Measurements from ENCODE around the gene TNXB. TPM values are rescaled to one million over a fixed set of nuclear protein-coding genes. Genes with fewer than 3 reads are reported as not detected.

TNXB gene
- polyA plus RNA-seq, 2 of the 4 experiments (the other 2 are of a cell fraction) = 0.80 to 1.7 TPM

DNA sequence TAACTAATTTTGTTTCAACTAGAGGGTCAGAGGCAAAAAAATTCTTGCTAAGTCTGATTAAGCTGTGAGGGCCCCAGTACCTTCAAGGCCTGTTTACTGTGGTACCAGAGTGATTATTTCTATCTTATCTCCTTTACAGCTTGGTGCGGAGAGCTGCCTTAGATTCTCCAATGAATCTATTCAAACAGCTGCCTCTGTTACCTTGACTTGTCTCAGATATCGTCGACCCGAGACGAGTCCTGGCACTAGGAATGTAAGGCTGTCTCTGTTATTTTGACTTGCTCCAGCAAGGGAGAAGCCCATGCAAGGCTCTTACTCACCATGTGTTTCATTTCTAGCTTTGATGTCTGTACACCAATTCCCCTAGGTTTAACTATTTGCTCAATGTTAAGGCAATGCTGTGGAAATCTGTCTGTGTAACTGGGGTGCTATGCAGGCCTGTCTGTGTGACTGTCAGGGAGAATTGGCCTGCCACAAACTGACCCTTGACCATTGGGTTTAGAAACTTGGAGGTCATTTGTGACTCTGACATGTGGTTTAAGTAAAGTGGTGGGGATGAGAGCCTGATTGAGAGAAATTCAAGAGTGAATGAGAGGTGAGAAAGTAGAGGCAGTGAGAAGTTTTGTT, 31.4 kb upstream of the TNXB start:
- ChIA-PET POLR2A (no interaction called here), CTCF (interaction anchor here (0.6 to 0.9 kb wide), 2 partner anchors 40 to 46 kb away, joined by 3 read pairs; no protein-coding TSS in a partner anchor)
- DNase-seq (ENCODE audit: low read depth in 1 of 2, low spot score in 1 of 2) (no peak), FAIRE-seq (no peak), ATAC-seq (no peak)
- TF ChIP-seq NPAS2 (CRISPR knock-in tag; IDR thresholded peaks at IDR 0.05; ENCODE audit: borderline replicate concordance) (no peak), KDM5A (IDR thresholded peaks at IDR 0.05) (no peak), BHLHE40 (IDR thresholded peaks at IDR 0.05; ENCODE audit: low read depth, low read length) (no peak), NFE2L2 (conservative IDR thresholded peaks at IDR 0.05; ENCODE audit: low read length) (no peak), EHMT2 (IDR thresholded peaks at IDR 0.05; ENCODE audit: low read depth) (no peak), MYC (IDR thresholded peaks at IDR 0.05; ENCODE audit: borderline replicate concordance, low read length) (no peak), ZNF302 (CRISPR knock-in tag; IDR thresholded peaks at IDR 0.05) (no peak), ZFP36 (IDR thresholded peaks at IDR 0.05; ENCODE audit: borderline replicate concordance, partially characterized antibody) (no peak), CEBPB (IDR thresholded peaks at IDR 0.05) (no peak), RNF2 (IDR thresholded peaks at IDR 0.05; ENCODE audit: borderline replicate concordance, low read depth) (no peak), POLR2A (IDR thresholded peaks at IDR 0.05; ENCODE audit: low read length) (no peak)
- TF ChIP-seq, protein P1, sequence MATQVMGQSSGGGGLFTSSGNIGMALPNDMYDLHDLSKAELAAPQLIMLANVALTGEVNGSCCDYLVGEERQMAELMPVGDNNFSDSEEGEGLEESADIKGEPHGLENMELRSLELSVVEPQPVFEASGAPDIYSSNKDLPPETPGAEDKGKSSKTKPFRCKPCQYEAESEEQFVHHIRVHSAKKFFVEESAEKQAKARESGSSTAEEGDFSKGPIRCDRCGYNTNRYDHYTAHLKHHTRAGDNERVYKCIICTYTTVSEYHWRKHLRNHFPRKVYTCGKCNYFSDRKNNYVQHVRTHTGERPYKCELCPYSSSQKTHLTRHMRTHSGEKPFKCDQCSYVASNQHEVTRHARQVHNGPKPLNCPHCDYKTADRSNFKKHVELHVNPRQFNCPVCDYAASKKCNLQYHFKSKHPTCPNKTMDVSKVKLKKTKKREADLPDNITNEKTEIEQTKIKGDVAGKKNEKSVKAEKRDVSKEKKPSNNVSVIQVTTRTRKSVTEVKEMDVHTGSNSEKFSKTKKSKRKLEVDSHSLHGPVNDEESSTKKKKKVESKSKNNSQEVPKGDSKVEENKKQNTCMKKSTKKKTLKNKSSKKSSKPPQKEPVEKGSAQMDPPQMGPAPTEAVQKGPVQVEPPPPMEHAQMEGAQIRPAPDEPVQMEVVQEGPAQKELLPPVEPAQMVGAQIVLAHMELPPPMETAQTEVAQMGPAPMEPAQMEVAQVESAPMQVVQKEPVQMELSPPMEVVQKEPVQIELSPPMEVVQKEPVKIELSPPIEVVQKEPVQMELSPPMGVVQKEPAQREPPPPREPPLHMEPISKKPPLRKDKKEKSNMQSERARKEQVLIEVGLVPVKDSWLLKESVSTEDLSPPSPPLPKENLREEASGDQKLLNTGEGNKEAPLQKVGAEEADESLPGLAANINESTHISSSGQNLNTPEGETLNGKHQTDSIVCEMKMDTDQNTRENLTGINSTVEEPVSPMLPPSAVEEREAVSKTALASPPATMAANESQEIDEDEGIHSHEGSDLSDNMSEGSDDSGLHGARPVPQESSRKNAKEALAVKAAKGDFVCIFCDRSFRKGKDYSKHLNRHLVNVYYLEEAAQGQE (IDR thresholded peaks at IDR 0.05) = no peak
- Histone ChIP-seq H3K4me1 (no peaks in the 10 kb centered on the region), H3K9me3 (no peaks in the 10 kb centered on the region), H3K4me3 (no peak overlapping the region), H3K27ac (no peak overlapping the region), H3K4me2 (no peak overlapping the region)
- 78% methylated on average over 5 of the region's 5 CpGs for WGBS (ENCODE audit: missing lambda C conversion rate)

DNA sequence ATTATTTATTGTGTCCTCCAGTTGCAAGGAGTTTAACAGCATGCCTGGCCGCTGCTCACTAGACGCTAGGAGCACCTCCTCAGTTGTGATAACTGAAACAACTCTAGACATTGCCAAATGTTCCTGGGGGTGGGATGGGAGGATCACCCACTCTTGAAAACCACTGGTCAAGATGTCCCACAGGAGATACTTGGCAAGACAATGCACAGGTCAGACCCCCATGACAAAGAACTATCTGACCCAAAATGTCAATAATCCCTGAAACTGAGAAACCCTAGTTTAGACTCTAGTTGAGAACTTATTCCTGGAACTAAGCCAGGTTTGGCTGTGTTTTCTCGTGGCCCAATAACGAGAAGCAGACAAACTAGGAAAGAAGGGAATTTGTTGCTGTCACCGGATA, 30.5 kb upstream of the TNXB start:
- DNase-seq (ENCODE audit: low read depth in 1 of 2, low spot score in 1 of 2) (no peak), ATAC-seq (no peak), FAIRE-seq (no peak)
- Histone ChIP-seq H3K4me2 (no peak overlapping the region), H3K4me1 (no peaks in the 10 kb centered on the region), H3K27ac (no peak overlapping the region), H3K4me3 (no peak overlapping the region), H3K9me3 (no peaks in the 10 kb centered on the region)
- TF ChIP-seq RFX5 (IDR thresholded peaks at IDR 0.05) (no peak), ESRRA (IDR thresholded peaks at IDR 0.05; ENCODE audit: borderline replicate concordance, low read length) (no peak), RCOR1 (IDR thresholded peaks at IDR 0.05; ENCODE audit: low read depth, low read length) (no peak), MAZ (IDR thresholded peaks at IDR 0.05; ENCODE audit: borderline replicate concordance, low read depth, low read length) (no peak), KDM1A (IDR thresholded peaks at IDR 0.05; ENCODE audit: low read depth) (no peak), CHD2 (IDR thresholded peaks at IDR 0.05; ENCODE audit: low read length, partially characterized antibody) (no peak)
- TF ChIP-seq, protein P2, sequence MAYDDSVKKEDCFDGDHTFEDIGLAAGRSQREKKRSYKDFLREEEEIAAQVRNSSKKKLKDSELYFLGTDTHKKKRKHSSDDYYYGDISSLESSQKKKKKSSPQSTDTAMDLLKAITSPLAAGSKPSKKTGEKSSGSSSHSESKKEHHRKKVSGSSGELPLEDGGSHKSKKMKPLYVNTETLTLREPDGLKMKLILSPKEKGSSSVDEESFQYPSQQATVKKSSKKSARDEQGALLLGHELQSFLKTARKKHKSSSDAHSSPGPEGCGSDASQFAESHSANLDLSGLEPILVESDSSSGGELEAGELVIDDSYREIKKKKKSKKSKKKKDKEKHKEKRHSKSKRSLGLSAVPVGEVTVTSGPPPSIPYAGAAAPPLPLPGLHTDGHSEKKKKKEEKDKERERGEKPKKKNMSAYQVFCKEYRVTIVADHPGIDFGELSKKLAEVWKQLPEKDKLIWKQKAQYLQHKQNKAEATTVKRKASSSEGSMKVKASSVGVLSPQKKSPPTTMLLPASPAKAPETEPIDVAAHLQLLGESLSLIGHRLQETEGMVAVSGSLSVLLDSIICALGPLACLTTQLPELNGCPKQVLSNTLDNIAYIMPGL (CRISPR knock-in tag; IDR thresholded peaks at IDR 0.05; ENCODE audit: borderline replicate concordance) = no peak
- TF ChIP-seq, protein P3, sequence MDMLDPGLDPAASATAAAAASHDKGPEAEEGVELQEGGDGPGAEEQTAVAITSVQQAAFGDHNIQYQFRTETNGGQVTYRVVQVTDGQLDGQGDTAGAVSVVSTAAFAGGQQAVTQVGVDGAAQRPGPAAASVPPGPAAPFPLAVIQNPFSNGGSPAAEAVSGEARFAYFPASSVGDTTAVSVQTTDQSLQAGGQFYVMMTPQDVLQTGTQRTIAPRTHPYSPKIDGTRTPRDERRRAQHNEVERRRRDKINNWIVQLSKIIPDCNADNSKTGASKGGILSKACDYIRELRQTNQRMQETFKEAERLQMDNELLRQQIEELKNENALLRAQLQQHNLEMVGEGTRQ (IDR thresholded peaks at IDR 0.05) = no peak
- TF ChIP-seq, protein P4, sequence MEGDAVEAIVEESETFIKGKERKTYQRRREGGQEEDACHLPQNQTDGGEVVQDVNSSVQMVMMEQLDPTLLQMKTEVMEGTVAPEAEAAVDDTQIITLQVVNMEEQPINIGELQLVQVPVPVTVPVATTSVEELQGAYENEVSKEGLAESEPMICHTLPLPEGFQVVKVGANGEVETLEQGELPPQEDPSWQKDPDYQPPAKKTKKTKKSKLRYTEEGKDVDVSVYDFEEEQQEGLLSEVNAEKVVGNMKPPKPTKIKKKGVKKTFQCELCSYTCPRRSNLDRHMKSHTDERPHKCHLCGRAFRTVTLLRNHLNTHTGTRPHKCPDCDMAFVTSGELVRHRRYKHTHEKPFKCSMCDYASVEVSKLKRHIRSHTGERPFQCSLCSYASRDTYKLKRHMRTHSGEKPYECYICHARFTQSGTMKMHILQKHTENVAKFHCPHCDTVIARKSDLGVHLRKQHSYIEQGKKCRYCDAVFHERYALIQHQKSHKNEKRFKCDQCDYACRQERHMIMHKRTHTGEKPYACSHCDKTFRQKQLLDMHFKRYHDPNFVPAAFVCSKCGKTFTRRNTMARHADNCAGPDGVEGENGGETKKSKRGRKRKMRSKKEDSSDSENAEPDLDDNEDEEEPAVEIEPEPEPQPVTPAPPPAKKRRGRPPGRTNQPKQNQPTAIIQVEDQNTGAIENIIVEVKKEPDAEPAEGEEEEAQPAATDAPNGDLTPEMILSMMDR (IDR thresholded peaks at IDR 0.05) = no peak
- ChIA-PET CTCF (interaction anchor here (0.9 kb wide), 1 partner anchor 45 kb away, joined by 3 read pairs; no protein-coding TSS in a partner anchor), POLR2A (interaction anchor here (0.7 kb wide), 1 partner anchor 12 kb away, joined by 3 read pairs; the partner anchor contains the start of gene ATF6B)
- WGBS (ENCODE audit: missing lambda C conversion rate) = 65% methylated on average over 5 of the region's 5 CpGs
